IPS-NIHi7 (cell line): Measurements from ENCODE around the gene PYGM.
"Not testable (repeated sequence)": the region's sequence is repeated elsewhere in the genome, so short reads cannot be mapped to it uniquely, and the experiment has no call there.

Source experiments
- DNase-seq: peaks from one replicate; pipeline ENCODE4 v3.0.0; 2012; ENCODE audit warnings: mixed read lengths; ENCODE audit errors: extremely low spot score

Gene PYGM

GRCh38 chr11:64716473-64717267, 43.1 kb downstream of the PYGM start:
- no peak for DNase-seq

GRCh38 chr11:64715756-64716472, 43.9 kb downstream of the PYGM start:
- DNase-seq: no peak

- no peak for DNase-seq
Measured at GRCh38 chr11:64715110-64715509, 44.7 kb downstream of the PYGM start.

GRCh38 chr11:64714666-64715065, 45.1 kb downstream of the PYGM start:
- no peak for DNase-seq

- peak; percentile 79 for DNase-seq
Measured at GRCh38 chr11:64713781-64714363, 45.9 kb downstream of the PYGM start.

- DNase-seq: no peak
Measured at GRCh38 chr11:64713016-64713707, 46.6 kb downstream of the PYGM start.

- DNase-seq: no peak
Measured at GRCh38 chr11:64712430-64713015, 47.3 kb downstream of the PYGM start.

- DNase-seq: no peak
Measured at GRCh38 chr11:64711956-64712362, 47.8 kb downstream of the PYGM start.

GRCh38 chr11:64711138-64711955, 48.4 kb downstream of the PYGM start:
- peak; percentile 82 for DNase-seq

- no peak for DNase-seq
Measured at GRCh38 chr11:64710418-64711137, 49.2 kb downstream of the PYGM start.

- DNase-seq: no peak
Measured at GRCh38 chr11:64705501-64705900, 54.3 kb downstream of the PYGM start.

GRCh38 chr11:64703048-64703447, 56.7 kb downstream of the PYGM start:
- DNase-seq: no peak

GRCh38 chr11:64701956-64702355, 57.8 kb downstream of the PYGM start:
- not testable (repeated sequence) for DNase-seq

- no peak for DNase-seq
Measured at GRCh38 chr11:64698427-64698826, 61.3 kb downstream of the PYGM start.

- no peak for DNase-seq
Measured at GRCh38 chr11:64697663-64698375, 62.0 kb downstream of the PYGM start.
